MM.1S (cell line): Measurements from ENCODE around the gene FEM1A.

ENCODE experiments used
- CTCF ChIP-seq: fragments of 300-600 bp; sonication (generic); IDR thresholded peaks from 2 replicates; pipeline ENCODE4 v1.5.1; 2016; ENCODE audit warnings: antibody characterized with exemption, low read length, mixed read lengths
- EZH2phosphoT487 ChIP-seq: fragments of 300-600 bp; sonication (generic); IDR thresholded peaks from 2 replicates; pipeline ENCODE4 v1.6.1; 2018; ENCODE audit warnings: antibody characterized with exemption, low read length

- TF ChIP-seq CTCF = no peak
- no peak for TF ChIP-seq EZH2phosphoT487
Measured at GRCh38 chr19:4814625-4815425, 23.3 kb downstream of the FEM1A start.
